ENCODE data around the gene NECAB3. TPM values are rescaled to one million over a fixed set of nuclear protein-coding genes. Genes with fewer than 3 reads are reported as not detected.

Gene NECAB3
- total and polyA plus RNA-seq, 2 of the 13 experiments (the other 11 are each of a cell fraction or from before 2014, with no cell fraction given): 61.5 to 65.5 TPM

- no peak within 1 kb of the TSS for H2AFZ ChIP-seq (ENCODE audit: low read length)
- in situ Hi-C loops (cut with HindIII; ENCODE audit: extremely low pct_ligation_motif_present, low pct_unique_long_range_greater_than_20kb): no loop called here
- TF ChIP-seq CEBPB (IDR thresholded peaks at IDR 0.05; ENCODE audit: borderline replicate concordance, low read depth, low read length): no peak
- TF ChIP-seq, protein P1, sequence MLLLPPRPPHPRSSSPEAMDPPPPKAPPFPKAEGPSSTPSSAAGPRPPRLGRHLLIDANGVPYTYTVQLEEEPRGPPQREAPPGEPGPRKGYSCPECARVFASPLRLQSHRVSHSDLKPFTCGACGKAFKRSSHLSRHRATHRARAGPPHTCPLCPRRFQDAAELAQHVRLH (CRISPR knock-in tag; IDR thresholded peaks at IDR 0.05; ENCODE audit: borderline replicate concordance, low read depth): 0 out of 2 replicates have a peak, but pooled peaks have one; percentile 20
- TF ChIP-seq, protein P2, sequence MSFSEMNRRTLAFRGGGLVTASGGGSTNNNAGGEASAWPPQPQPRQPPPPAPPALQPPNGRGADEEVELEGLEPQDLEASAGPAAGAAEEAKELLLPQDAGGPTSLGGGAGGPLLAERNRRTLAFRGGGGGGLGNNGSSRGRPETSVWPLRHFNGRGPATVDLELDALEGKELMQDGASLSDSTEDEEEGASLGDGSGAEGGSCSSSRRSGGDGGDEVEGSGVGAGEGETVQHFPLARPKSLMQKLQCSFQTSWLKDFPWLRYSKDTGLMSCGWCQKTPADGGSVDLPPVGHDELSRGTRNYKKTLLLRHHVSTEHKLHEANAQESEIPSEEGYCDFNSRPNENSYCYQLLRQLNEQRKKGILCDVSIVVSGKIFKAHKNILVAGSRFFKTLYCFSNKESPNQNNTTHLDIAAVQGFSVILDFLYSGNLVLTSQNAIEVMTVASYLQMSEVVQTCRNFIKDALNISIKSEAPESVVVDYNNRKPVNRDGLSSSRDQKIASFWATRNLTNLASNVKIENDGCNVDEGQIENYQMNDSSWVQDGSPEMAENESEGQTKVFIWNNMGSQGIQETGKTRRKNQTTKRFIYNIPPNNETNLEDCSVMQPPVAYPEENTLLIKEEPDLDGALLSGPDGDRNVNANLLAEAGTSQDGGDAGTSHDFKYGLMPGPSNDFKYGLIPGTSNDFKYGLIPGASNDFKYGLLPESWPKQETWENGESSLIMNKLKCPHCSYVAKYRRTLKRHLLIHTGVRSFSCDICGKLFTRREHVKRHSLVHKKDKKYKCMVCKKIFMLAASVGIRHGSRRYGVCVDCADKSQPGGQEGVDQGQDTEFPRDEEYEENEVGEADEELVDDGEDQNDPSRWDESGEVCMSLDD (CRISPR knock-in tag; IDR thresholded peaks at IDR 0.05; ENCODE audit: borderline replicate concordance): no peak
- no peak for TF ChIP-seq ZNF775 (CRISPR knock-in tag; IDR thresholded peaks at IDR 0.05; ENCODE audit: borderline replicate concordance)
- no peak for TF ChIP-seq CBFB (CRISPR knock-in tag; IDR thresholded peaks at IDR 0.05)
- no peak for TF ChIP-seq ZNF660 (CRISPR knock-in tag; IDR thresholded peaks at IDR 0.05; ENCODE audit: borderline replicate concordance, low read depth)
- TF ChIP-seq ZNF670 (CRISPR knock-in tag; IDR thresholded peaks at IDR 0.05; ENCODE audit: borderline replicate concordance): no peak
- TF ChIP-seq GLI4 (CRISPR knock-in tag; IDR thresholded peaks at IDR 0.05; ENCODE audit: borderline replicate concordance): no peak
- no peak for TF ChIP-seq ZNF746 (CRISPR knock-in tag; IDR thresholded peaks at IDR 0.05)
- no peak for TF ChIP-seq CENPX (CRISPR knock-in tag; IDR thresholded peaks at IDR 0.05)
- no peak for TF ChIP-seq ZNF543 (CRISPR knock-in tag; IDR thresholded peaks at IDR 0.05)
- TF ChIP-seq ZNF891 (CRISPR knock-in tag; IDR thresholded peaks at IDR 0.05): peak; percentile 60; the same call in 1 of the 2 replicates
- TF ChIP-seq ZFX (CRISPR knock-in tag; IDR thresholded peaks at IDR 0.05; ENCODE audit: low read depth): 0 out of 2 replicates have a peak, but pooled peaks have one; percentile 29
- TF ChIP-seq PCBP1 (IDR thresholded peaks at IDR 0.05; ENCODE audit: borderline replicate concordance, low read depth, low read length): no peak
- TF ChIP-seq, protein P3, sequence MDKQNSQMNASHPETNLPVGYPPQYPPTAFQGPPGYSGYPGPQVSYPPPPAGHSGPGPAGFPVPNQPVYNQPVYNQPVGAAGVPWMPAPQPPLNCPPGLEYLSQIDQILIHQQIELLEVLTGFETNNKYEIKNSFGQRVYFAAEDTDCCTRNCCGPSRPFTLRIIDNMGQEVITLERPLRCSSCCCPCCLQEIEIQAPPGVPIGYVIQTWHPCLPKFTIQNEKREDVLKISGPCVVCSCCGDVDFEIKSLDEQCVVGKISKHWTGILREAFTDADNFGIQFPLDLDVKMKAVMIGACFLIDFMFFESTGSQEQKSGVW (CRISPR knock-in tag; IDR thresholded peaks at IDR 0.05; ENCODE audit: borderline replicate concordance): no peak
- no peak for TF ChIP-seq MXI1 (IDR thresholded peaks at IDR 0.05; ENCODE audit: borderline replicate concordance, low read depth, low read length)
- TF ChIP-seq SP140L (CRISPR knock-in tag; IDR thresholded peaks at IDR 0.05; ENCODE audit: borderline replicate concordance): no peak
Observed at GRCh38 chr20:33719989-33720709, 45.9 kb upstream of the NECAB3 start, which contains the start of gene PXMP4. TSS of gene PXMP4 (minus strand) at chr20:33720310. CDS start at chr20:33720207, 103 bp downstream.

More at GRCh38 chr20:33719989-33720709, 45.9 kb upstream of the NECAB3 start, which contains the start of gene PXMP4:
- Histone ChIP-seq H3K4me2 (ENCODE audit: low read depth, low read length) (peak within 1 kb of the TSS; percentile 33), H4K20me1 (ENCODE audit: insufficient read depth, low read length) (no peaks in the 10 kb centered on the region), H3K9me3 (ENCODE audit: low read length) (no peaks in the 10 kb centered on the region), H3K27ac (ENCODE audit: extremely low read length, insufficient read depth, low read length) (no peak within 1 kb of the TSS), H3K4me1 (ENCODE audit: insufficient read depth, low read length) (peaks cover 75% of the 10 kb centered on the region), H3K27me3 (ENCODE audit: control insufficient read depth in 1 of 2, insufficient read depth in 2 of 2, low read length in 2 of 2) (no peaks in the 10 kb centered on the region), H3K36me3 (replicated peaks in 1 of 2; ENCODE audit: control insufficient read depth in 1 of 2, insufficient read depth in 2 of 2, low read length in 2 of 2) (no peaks in the 10 kb centered on the region), H3K9ac (ENCODE audit: insufficient read depth, low read depth, low read length) (no peak within 1 kb of the TSS), H3K79me2 (ENCODE audit: insufficient read depth, low read length) (no peaks in the 10 kb centered on the region), H3K4me3 (replicated peaks in 1 of 3; ENCODE audit: insufficient read depth in 1 of 3, low read depth in 2 of 3, low read length in 3 of 3) (peak within 1 kb of the TSS in 1 of 3 experiments; percentile 21; a peak in 1 of 6 replicates)
- ChIA-PET POLR2A (no interaction called here), CTCF (ENCODE audit: low intra/inter-chr PET ratio, low total read pairs) (no interaction called here)
- ATAC-seq: peak; percentile 22
- BruUV-seq (replicated peaks): no TSS peak
- no peak for FAIRE-seq
- DNase-seq (ENCODE audit: low spot score): no peak
- WGBS (ENCODE audit: low lambda C conversion rate): 92% methylated on average over 27 of the region's 46 CpGs
- intact Hi-C loops (cut with micrococcal nuclease; ENCODE audit: unreplicated experiment): no loop called here
